Measurements from ENCODE around the gene PIM3.

Gene PIM3

GRCh38 chr22:49955581-49956417 is 4.8 kb upstream of the PIM3 start:
- H3K27me3 ChIP-seq (ENCODE audit: control insufficient read depth, insufficient read depth, low read length) = no peaks in the 10 kb centered on the region
- H3K27ac ChIP-seq = no peak overlapping the region
- H3K4me2 ChIP-seq (ENCODE audit: low read length) = no peak overlapping the region
- no peaks in the 10 kb centered on the region for H3K9me3 ChIP-seq (ENCODE audit: control insufficient read depth, low read length)
- H3K79me2 ChIP-seq = no peaks in the 10 kb centered on the region
- H3K36me3 ChIP-seq (ENCODE audit: control insufficient read depth, insufficient read depth, low read length) = no peaks in the 10 kb centered on the region
- H2AFZ ChIP-seq = no peak overlapping the region
- H3K9ac ChIP-seq = no peak overlapping the region
- H3K4me3 ChIP-seq (ENCODE audit: low read depth, low read length) = no peak overlapping the region
- peaks cover 3% of the 10 kb centered on the region for H3K4me1 ChIP-seq
- TF ChIP-seq CTCF (IDR thresholded peaks at IDR 0.05) = no peak

- Histone ChIP-seq H3K36me3 (ENCODE audit: control insufficient read depth, insufficient read depth, low read length) (no peaks in the 10 kb centered on the region), H3K9me3 (ENCODE audit: control insufficient read depth, low read length) (no peaks in the 10 kb centered on the region), H3K4me1 (peaks cover under 1% of the 10 kb centered on the region), H3K27ac (no peak overlapping the region), H3K4me2 (ENCODE audit: low read length) (no peak overlapping the region), H3K4me3 (ENCODE audit: low read depth, low read length) (no peak overlapping the region), H3K27me3 (ENCODE audit: control insufficient read depth, insufficient read depth, low read length) (no peaks in the 10 kb centered on the region), H2AFZ (no peak overlapping the region), H3K79me2 (no peaks in the 10 kb centered on the region), H3K9ac (no peak overlapping the region)
- no peak for TF ChIP-seq CTCF (IDR thresholded peaks at IDR 0.05)
Observed at GRCh38 chr22:49956418-49956770, 4.2 kb upstream of the PIM3 start.

DNA sequence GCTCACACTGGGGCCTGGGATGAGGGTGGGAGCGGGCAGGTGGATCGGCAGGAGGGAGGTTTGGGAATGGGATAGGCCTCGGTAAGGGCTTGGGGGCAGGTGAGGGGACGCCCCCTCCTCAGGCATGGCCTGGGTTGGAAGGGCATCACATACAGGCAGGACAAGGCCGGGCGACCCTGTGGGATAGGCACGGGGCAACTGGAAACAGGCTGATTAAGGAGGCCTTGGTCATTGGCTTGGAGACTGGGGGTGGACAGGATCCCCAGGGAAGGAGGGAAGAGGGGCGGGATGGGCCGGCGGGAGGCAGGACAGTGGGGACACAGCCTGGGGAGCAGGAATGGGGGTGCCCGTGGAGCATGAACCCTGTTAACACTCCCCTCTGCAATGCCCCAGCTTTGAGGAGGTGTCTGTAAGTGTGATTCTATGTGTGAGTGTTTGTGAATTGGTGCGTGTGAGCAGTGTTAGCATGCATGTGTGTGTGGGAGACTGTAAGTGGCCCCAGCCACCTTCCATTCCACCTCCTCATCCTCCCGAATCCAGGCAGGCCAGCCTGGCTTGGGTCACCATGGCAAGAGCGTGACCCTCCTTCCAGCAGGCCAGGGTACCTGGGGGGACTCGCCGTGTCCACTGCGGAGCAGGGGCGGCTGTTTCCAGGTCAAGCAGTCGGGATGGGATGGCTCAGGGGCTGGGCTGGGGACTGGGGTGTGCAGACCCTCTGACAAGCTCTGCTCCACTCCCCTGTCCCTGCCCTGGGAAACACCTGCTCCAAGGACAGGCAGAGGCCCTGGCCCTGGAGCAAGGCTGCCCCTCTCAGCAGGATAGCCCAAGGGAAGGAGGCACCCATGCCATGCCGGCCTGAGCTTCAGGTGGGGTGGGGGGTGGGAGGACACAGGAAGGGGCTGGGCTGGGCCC is 3.4 kb upstream of the PIM3 start:
- Histone ChIP-seq H3K9me3 (ENCODE audit: control insufficient read depth, low read length) (no peaks in the 10 kb centered on the region), H3K79me2 (no peaks in the 10 kb centered on the region), H3K9ac (no peak overlapping the region), H3K36me3 (ENCODE audit: control insufficient read depth, insufficient read depth, low read length) (no peaks in the 10 kb centered on the region), H2AFZ (no peak overlapping the region), H3K27me3 (ENCODE audit: control insufficient read depth, insufficient read depth, low read length) (no peaks in the 10 kb centered on the region), H3K4me1 (no peaks in the 10 kb centered on the region), H3K4me2 (ENCODE audit: low read length) (no peak overlapping the region), H3K27ac (no peak overlapping the region), H3K4me3 (ENCODE audit: low read depth, low read length) (no peak overlapping the region)
- TF ChIP-seq CTCF (IDR thresholded peaks at IDR 0.05) = no peak

DNA sequence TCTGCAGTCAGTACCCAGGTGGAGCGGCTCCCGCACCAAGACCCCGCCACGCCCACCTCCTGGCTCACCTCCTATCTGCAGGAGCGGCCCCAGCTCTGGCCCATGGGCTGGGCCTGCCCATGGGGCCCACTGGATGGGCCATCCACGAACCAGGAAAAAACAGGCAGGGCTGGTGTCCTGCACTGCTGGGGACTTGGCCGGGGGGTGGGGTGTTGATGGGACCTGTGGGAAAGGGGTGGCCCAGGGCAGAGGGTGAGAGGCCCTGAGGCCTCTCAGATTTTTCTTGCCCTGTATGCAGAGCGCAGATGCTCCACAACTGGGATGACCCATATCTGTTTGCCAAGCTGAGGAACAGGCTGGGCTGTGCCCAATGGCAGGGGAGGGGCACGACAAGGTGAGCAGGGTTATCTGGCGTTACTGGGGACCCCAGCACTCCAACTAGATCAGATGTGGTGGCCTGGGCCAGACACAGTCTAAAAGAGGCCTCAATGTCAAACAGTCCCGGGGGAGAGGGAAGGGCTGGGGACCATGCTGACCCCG is 2.7 kb upstream of the PIM3 start:
- no peak overlapping the region for H3K4me2 ChIP-seq (ENCODE audit: low read length)
- no peak overlapping the region for H3K9ac ChIP-seq
- no peaks in the 10 kb centered on the region for H3K4me1 ChIP-seq
- no peaks in the 10 kb centered on the region for H3K36me3 ChIP-seq (ENCODE audit: control insufficient read depth, insufficient read depth, low read length)
- H3K27me3 ChIP-seq (ENCODE audit: control insufficient read depth, insufficient read depth, low read length) = no peaks in the 10 kb centered on the region
- H3K4me3 ChIP-seq (ENCODE audit: low read depth, low read length) = no peak overlapping the region
- no peaks in the 10 kb centered on the region for H3K9me3 ChIP-seq (ENCODE audit: control insufficient read depth, low read length)
- H2AFZ ChIP-seq = no peak overlapping the region
- no peak for TF ChIP-seq CTCF (IDR thresholded peaks at IDR 0.05)
- H3K79me2 ChIP-seq = no peaks in the 10 kb centered on the region
- H3K27ac ChIP-seq = no peak overlapping the region

All from parathyroid adenoma (tissue), 2 donors.